Measurements from ENCODE around the gene ACSS1.

The ACSS1 gene

GRCh38 chr20:25058847-25059810 lies 1.2 kb upstream of the ACSS1 start:
- no peak for DNase-seq (ENCODE audit: low read depth in 2 of 2)

- peak; percentile 55 to 58 for DNase-seq (ENCODE audit: low read depth in 2 of 2)
Measured at GRCh38 chr20:25057234-25058050, 497 bp downstream of the ACSS1 start.

- no peak for DNase-seq (ENCODE audit: low read depth in 2 of 2)
Measured at GRCh38 chr20:25056690-25057233, 1.2 kb downstream of the ACSS1 start.

- DNase-seq (ENCODE audit: low read depth in 2 of 2) = no peak
Measured at GRCh38 chr20:25055711-25056495, 2.0 kb downstream of the ACSS1 start.

GRCh38 chr20:25054995-25055629 lies 2.8 kb downstream of the ACSS1 start:
- no peak for DNase-seq (ENCODE audit: low read depth in 2 of 2)

- DNase-seq (ENCODE audit: low read depth in 2 of 2) = no peak
Measured at GRCh38 chr20:25054096-25054820, 3.7 kb downstream of the ACSS1 start.

- DNase-seq (ENCODE audit: low read depth in 2 of 2) = no peak
Measured at GRCh38 chr20:25053255-25054031, 4.5 kb downstream of the ACSS1 start.

GRCh38 chr20:25052255-25053194 lies 5.4 kb downstream of the ACSS1 start:
- DNase-seq (ENCODE audit: low read depth in 2 of 2) = no peak

GRCh38 chr20:25051386-25052155 lies 6.4 kb downstream of the ACSS1 start:
- no peak for DNase-seq (ENCODE audit: low read depth in 2 of 2)

- no peak for DNase-seq (ENCODE audit: low read depth in 2 of 2)
Measured at GRCh38 chr20:25050501-25051350, 7.2 kb downstream of the ACSS1 start.

- DNase-seq (ENCODE audit: low read depth in 2 of 2) = no peak
Measured at GRCh38 chr20:25050082-25050481, 7.9 kb downstream of the ACSS1 start.

- DNase-seq (ENCODE audit: low read depth in 2 of 2) = no peak
Measured at GRCh38 chr20:25049261-25050060, 8.5 kb downstream of the ACSS1 start.

GRCh38 chr20:25048519-25048952 lies 9.4 kb downstream of the ACSS1 start:
- no peak for DNase-seq (ENCODE audit: low read depth in 2 of 2)

- DNase-seq (ENCODE audit: low read depth in 2 of 2) = no peak
Measured at GRCh38 chr20:25047766-25048165, 10.2 kb downstream of the ACSS1 start.

GRCh38 chr20:25046736-25047666 lies 10.9 kb downstream of the ACSS1 start:
- DNase-seq (ENCODE audit: low read depth in 2 of 2) = no peak
